Stimulated activated naive B cell treated with anti-CD40 and anti-IgM and Interleukin-4, amounts not matched to agents 10 μg/mL and 1 μg/mL and 100 μg/mL, for 72 hours (primary cell): ENCODE data around the gene ERICH2.

Experiments
- ATAC-seq, 2 donors: fragments of 150-1000 bp; cut with Tn5 transposase; replicated peaks; 2 replicates each; pipeline ENCODE4 v1.10.0; 2021; ENCODE audit warnings: moderate library complexity in 1 of 2
- DNase-seq: peaks from one replicate; pipeline ENCODE4 v3.0.0; 2021
- H3K27ac Mint-ChIP-seq: one replicate; pipeline ENCODE4 v1.8.0; 2022; ENCODE audit warnings: mild to moderate bottlenecking, mixed read lengths
- H3K27me3 Mint-ChIP-seq, 2 donors: one replicate each; pipeline ENCODE4 v1.8.0; 2022; ENCODE audit warnings: mixed read lengths in 2 of 2
- H3K36me3 Mint-ChIP-seq, 2 donors: one replicate each; pipeline ENCODE4 v1.8.0; 2022; ENCODE audit warnings: mixed read lengths in 2 of 2, mild to moderate bottlenecking in 1 of 2
- H3K4me1 Mint-ChIP-seq, 2 donors: one replicate each; pipeline ENCODE4 v1.8.0; 2022; ENCODE audit warnings: mixed read lengths in 2 of 2, mild to moderate bottlenecking in 1 of 2
- H3K4me3 Mint-ChIP-seq, 2 donors: one replicate each; pipeline ENCODE4 v1.8.0; 2022; ENCODE audit warnings: mild to moderate bottlenecking in 2 of 2, mixed read lengths in 2 of 2, moderate library complexity in 1 of 2
- H3K9me3 Mint-ChIP-seq, 2 donors: one replicate each; pipeline ENCODE4 v1.8.0; 2022; ENCODE audit warnings: mixed read lengths in 2 of 2, mild to moderate bottlenecking in 1 of 2

ERICH2 gene

GRCh38 chr2:170827841-170828532 is 57.8 kb downstream of the ERICH2 start:
- H3K27me3 Mint-ChIP-seq, result peaks cover 77 to 90% of the 10 kb centered on the region in 2 donors
- peaks cover 0 to 6% of the 10 kb centered on the region in 2 donors for H3K36me3 Mint-ChIP-seq
- H3K9me3 Mint-ChIP-seq, result peaks cover 0 to 6% of the 10 kb centered on the region in 2 donors
- peaks cover 1 to 15% of the 10 kb centered on the region in 2 donors for H3K4me1 Mint-ChIP-seq
- DNase-seq, result no peak
- no peak overlapping the region for H3K27ac Mint-ChIP-seq
- no peak for ATAC-seq
- no peak overlapping the region for H3K4me3 Mint-ChIP-seq

GRCh38 chr2:170828533-170828916 is 58.3 kb downstream of the ERICH2 start:
- ATAC-seq (no peak), DNase-seq (no peak)
- Mint-ChIP-seq H3K4me3 (no peak overlapping the region), H3K27ac (no peak overlapping the region), H3K9me3 (peaks cover 0 to 6% of the 10 kb centered on the region in 2 donors), H3K27me3 (peaks cover 77 to 91% of the 10 kb centered on the region in 2 donors), H3K36me3 (peaks cover 0 to 6% of the 10 kb centered on the region in 2 donors), H3K4me1 (peaks cover 1 to 10% of the 10 kb centered on the region in 2 donors)

- H3K36me3 Mint-ChIP-seq, result peaks cover 0 to 6% of the 10 kb centered on the region in 2 donors
- no peak overlapping the region for H3K27ac Mint-ChIP-seq
- no peak overlapping the region for H3K4me3 Mint-ChIP-seq
- peaks cover 0 to 6% of the 10 kb centered on the region in 2 donors for H3K9me3 Mint-ChIP-seq
- peaks cover 1 to 5% of the 10 kb centered on the region in 2 donors for H3K4me1 Mint-ChIP-seq
- no peak for ATAC-seq
- peaks cover 73 to 86% of the 10 kb centered on the region in 2 donors for H3K27me3 Mint-ChIP-seq
- DNase-seq, result no peak
Observed at GRCh38 chr2:170829036-170829435, 58.9 kb downstream of the ERICH2 start.

- H3K27ac Mint-ChIP-seq, result no peak overlapping the region
- peaks cover 0 to 6% of the 10 kb centered on the region in 2 donors for H3K9me3 Mint-ChIP-seq
- H3K36me3 Mint-ChIP-seq, result peaks cover 0 to 6% of the 10 kb centered on the region in 2 donors
- ATAC-seq (no peak), DNase-seq (no peak)
- no peak overlapping the region for H3K4me3 Mint-ChIP-seq
- H3K4me1 Mint-ChIP-seq, result no peaks in the 10 kb centered on the region
- peaks cover 62 to 78% of the 10 kb centered on the region in 2 donors for H3K27me3 Mint-ChIP-seq
Observed at GRCh38 chr2:170830166-170830565, 60.0 kb downstream of the ERICH2 start.

- ATAC-seq, result no peak
- H3K4me1 Mint-ChIP-seq, result no peaks in the 10 kb centered on the region
- H3K4me3 Mint-ChIP-seq, result no peak overlapping the region
- H3K9me3 Mint-ChIP-seq, result peaks cover 0 to 6% of the 10 kb centered on the region in 2 donors
- H3K27ac Mint-ChIP-seq, result no peak overlapping the region
- peaks cover 58 to 71% of the 10 kb centered on the region in 2 donors for H3K27me3 Mint-ChIP-seq
- peaks cover 0 to 6% of the 10 kb centered on the region in 2 donors for H3K36me3 Mint-ChIP-seq
- DNase-seq, result no peak
Observed at GRCh38 chr2:170831115-170831514, 60.9 kb downstream of the ERICH2 start.

GRCh38 chr2:170836027-170836426 is 65.8 kb downstream of the ERICH2 start:
- no peak overlapping the region for H3K27ac Mint-ChIP-seq
- H3K9me3 Mint-ChIP-seq, result no peaks in the 10 kb centered on the region
- ATAC-seq (no peak), DNase-seq (no peak)
- H3K4me1 Mint-ChIP-seq, result no peaks in the 10 kb centered on the region
- peaks cover 20 to 43% of the 10 kb centered on the region in 2 donors for H3K27me3 Mint-ChIP-seq
- no peak overlapping the region for H3K4me3 Mint-ChIP-seq
- H3K36me3 Mint-ChIP-seq, result no peaks in the 10 kb centered on the region

GRCh38 chr2:170840717-170841210 is 70.6 kb downstream of the ERICH2 start:
- no peak for ATAC-seq

GRCh38 chr2:170842785-170843184 is 72.6 kb downstream of the ERICH2 start:
- Mint-ChIP-seq H3K9me3 (no peaks in the 10 kb centered on the region), H3K36me3 (no peaks in the 10 kb centered on the region), H3K27ac (no peak overlapping the region), H3K4me1 (peaks cover 0 to 5% of the 10 kb centered on the region in 2 donors), H3K27me3 (peaks cover 18 to 20% of the 10 kb centered on the region in 2 donors), H3K4me3 (no peak overlapping the region)
- no peak for DNase-seq
- ATAC-seq, result no peak

More at GRCh38 chr2:170840717-170841210, 70.6 kb downstream of the ERICH2 start:
- DNase-seq, result no peak
- no peak overlapping the region for H3K27ac Mint-ChIP-seq
- peaks cover 0 to 5% of the 10 kb centered on the region in 2 donors for H3K4me1 Mint-ChIP-seq
- no peak overlapping the region for H3K4me3 Mint-ChIP-seq
- peaks cover 21 to 22% of the 10 kb centered on the region in 2 donors for H3K27me3 Mint-ChIP-seq
- H3K36me3 Mint-ChIP-seq, result no peaks in the 10 kb centered on the region
- H3K9me3 Mint-ChIP-seq, result no peaks in the 10 kb centered on the region

GRCh38 chr2:170843656-170844055 is 73.5 kb downstream of the ERICH2 start:
- ATAC-seq (no peak), DNase-seq (no peak)
- Mint-ChIP-seq H3K36me3 (no peaks in the 10 kb centered on the region), H3K27ac (no peak overlapping the region), H3K27me3 (peaks cover 11 to 18% of the 10 kb centered on the region in 2 donors), H3K9me3 (no peaks in the 10 kb centered on the region), H3K4me1 (peaks cover 0 to 5% of the 10 kb centered on the region in 2 donors), H3K4me3 (no peak overlapping the region)

- H3K27ac Mint-ChIP-seq, result no peak overlapping the region
- peaks cover 0 to 5% of the 10 kb centered on the region in 2 donors for H3K4me1 Mint-ChIP-seq
- DNase-seq, result no peak
- no peaks in the 10 kb centered on the region for H3K36me3 Mint-ChIP-seq
- H3K9me3 Mint-ChIP-seq, result peaks cover 0 to 3% of the 10 kb centered on the region in 2 donors
- H3K4me3 Mint-ChIP-seq, result no peak overlapping the region
- no peak for ATAC-seq
- peaks cover 4 to 17% of the 10 kb centered on the region in 2 donors for H3K27me3 Mint-ChIP-seq
Observed at GRCh38 chr2:170845343-170845742, 75.2 kb downstream of the ERICH2 start.

- Mint-ChIP-seq H3K4me1 (peaks cover 0 to 5% of the 10 kb centered on the region in 2 donors), H3K9me3 (peaks cover 0 to 3% of the 10 kb centered on the region in 2 donors), H3K4me3 (no peak overlapping the region), H3K27ac (no peak overlapping the region), H3K36me3 (no peaks in the 10 kb centered on the region), H3K27me3 (peaks cover 6 to 14% of the 10 kb centered on the region in 2 donors)
- DNase-seq, result no peak
- no peak for ATAC-seq
Observed at GRCh38 chr2:170846314-170846713, 76.1 kb downstream of the ERICH2 start.

- Mint-ChIP-seq H3K36me3 (no peaks in the 10 kb centered on the region), H3K4me1 (peaks cover 0 to 5% of the 10 kb centered on the region in 2 donors), H3K4me3 (no peak overlapping the region), H3K9me3 (peaks cover 0 to 3% of the 10 kb centered on the region in 2 donors), H3K27me3 (peaks cover 6 to 14% of the 10 kb centered on the region in 2 donors), H3K27ac (no peak overlapping the region)
- ATAC-seq (no peak), DNase-seq (no peak)
Observed at GRCh38 chr2:170847716-170848115, 77.5 kb downstream of the ERICH2 start.
